ENCODE results near the gene SLC8A2. TPM values are rescaled to one million over a fixed set of nuclear protein-coding genes. Genes with fewer than 3 reads are reported as not detected.

Gene SLC8A2
- total RNA-seq, 1 donor from 2014 or later = 0.30 TPM

GRCh38 chr19:47411101-47411500 lies 60.6 kb downstream of the SLC8A2 start:
- Histone ChIP-seq H3K9me3 (replicated peaks) (no peaks in the 10 kb centered on the region), H3K4me1 (no peaks in the 10 kb centered on the region), H3K36me3 (no peaks in the 10 kb centered on the region), H3K4me3 (no peak overlapping the region), H3K27me3 (ENCODE audit: low read depth) (peaks cover 94% of the 10 kb centered on the region), H3K27ac (replicated peaks) (no peak overlapping the region)
- TF ChIP-seq CTCF (IDR thresholded peaks at IDR 0.05; ENCODE audit: borderline replicate concordance) = no peak
- no peak for DNase-seq
- intact Hi-C loops (cut with micrococcal nuclease) = no loop called here

GRCh38 chr19:47408156-47408938 lies 63.3 kb downstream of the SLC8A2 start:
- intact Hi-C loops (cut with micrococcal nuclease) = no loop called here
- DNase-seq = no peak
- H3K27me3 ChIP-seq (ENCODE audit: low read depth) = peaks cover 95% of the 10 kb centered on the region

GRCh38 chr19:47407417-47407774 lies 64.3 kb downstream of the SLC8A2 start:
- no peak for TF ChIP-seq CTCF (IDR thresholded peaks at IDR 0.05; ENCODE audit: borderline replicate concordance)
- intact Hi-C loops (cut with micrococcal nuclease) = no loop called here
- H3K4me1 ChIP-seq = no peaks in the 10 kb centered on the region
- no peak overlapping the region for H3K4me3 ChIP-seq
- no peaks in the 10 kb centered on the region for H3K36me3 ChIP-seq
- DNase-seq = no peak
- H3K27me3 ChIP-seq (ENCODE audit: low read depth) = peaks cover 95% of the 10 kb centered on the region
- no peaks in the 10 kb centered on the region for H3K9me3 ChIP-seq (replicated peaks)
- no peak overlapping the region for H3K27ac ChIP-seq (replicated peaks)

More at GRCh38 chr19:47408156-47408938, 63.3 kb downstream of the SLC8A2 start:
- no peaks in the 10 kb centered on the region for H3K4me1 ChIP-seq
- no peaks in the 10 kb centered on the region for H3K36me3 ChIP-seq
- no peak for TF ChIP-seq CTCF (IDR thresholded peaks at IDR 0.05; ENCODE audit: borderline replicate concordance)
- H3K9me3 ChIP-seq (replicated peaks) = no peaks in the 10 kb centered on the region
- H3K27ac ChIP-seq (replicated peaks) = no peak overlapping the region
- no peak overlapping the region for H3K4me3 ChIP-seq

- H3K4me3 ChIP-seq = no peak overlapping the region
- no peaks in the 10 kb centered on the region for H3K9me3 ChIP-seq (replicated peaks)
- no peak for DNase-seq
- TF ChIP-seq CTCF (IDR thresholded peaks at IDR 0.05; ENCODE audit: borderline replicate concordance) = no peak
- H3K4me1 ChIP-seq = no peaks in the 10 kb centered on the region
- H3K36me3 ChIP-seq = no peaks in the 10 kb centered on the region
- peaks cover 95% of the 10 kb centered on the region for H3K27me3 ChIP-seq (ENCODE audit: low read depth)
- H3K27ac ChIP-seq (replicated peaks) = no peak overlapping the region
- intact Hi-C loops (cut with micrococcal nuclease) = no loop called here
Observed at GRCh38 chr19:47406711-47407416, 64.8 kb downstream of the SLC8A2 start.

GRCh38 chr19:47405854-47406417 lies 65.8 kb downstream of the SLC8A2 start:
- Histone ChIP-seq H3K4me1 (no peaks in the 10 kb centered on the region), H3K27ac (replicated peaks) (no peak overlapping the region), H3K4me3 (no peak overlapping the region), H3K27me3 (ENCODE audit: low read depth) (peaks cover 95% of the 10 kb centered on the region), H3K36me3 (no peaks in the 10 kb centered on the region), H3K9me3 (replicated peaks) (no peaks in the 10 kb centered on the region)
- intact Hi-C loops (cut with micrococcal nuclease) = no loop called here
- no peak for DNase-seq
- TF ChIP-seq CTCF (IDR thresholded peaks at IDR 0.05; ENCODE audit: borderline replicate concordance) = no peak
